ENCODE results near the gene MKNK1.

DNA sequence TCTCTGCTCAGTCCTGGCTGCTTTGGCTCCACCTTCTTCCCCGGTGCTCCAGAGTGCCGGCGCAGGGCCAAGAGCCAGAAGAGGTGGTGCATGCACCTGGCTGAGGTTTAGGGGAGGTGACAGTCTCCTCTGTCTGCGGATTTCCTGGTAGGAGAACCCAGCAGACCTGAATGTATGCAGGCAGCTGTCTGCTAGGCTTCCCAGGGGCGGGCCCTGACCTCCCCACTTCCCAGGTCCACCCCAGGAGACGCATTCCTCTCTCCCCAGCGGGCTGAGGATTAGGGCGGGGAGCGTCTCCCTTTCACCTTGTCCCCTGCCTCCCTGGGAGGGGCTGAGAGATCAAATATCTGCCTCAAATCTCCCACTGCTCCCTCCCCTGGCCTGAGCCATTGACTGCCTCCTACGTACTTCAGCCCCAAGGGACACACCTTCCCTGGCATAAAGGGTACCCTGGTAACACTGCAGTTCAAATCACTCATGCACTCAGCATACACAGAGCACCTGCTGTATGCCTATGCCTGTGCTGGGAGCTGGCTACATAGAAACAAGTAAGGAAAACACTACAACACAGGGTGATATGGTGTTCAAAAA is 87.0 kb downstream of the MKNK1 start:
- no peak for TF ChIP-seq GATA2 (IDR thresholded peaks at IDR 0.05; ENCODE audit: low read depth, low read length)
- TF ChIP-seq GATA3 (IDR thresholded peaks at IDR 0.05; ENCODE audit: low read depth, low read length): no peak
